Measurements from ENCODE around the gene SOD1. TPM values are rescaled to one million over a fixed set of nuclear protein-coding genes. Genes with fewer than 3 reads are reported as not detected.

The SOD1 gene
- total and polyA plus RNA-seq, 2 of the 8 experiments (the other 6 are each of a cell fraction or from before 2014, with no cell fraction given), result 192 to 226 TPM

- no peaks in the 10 kb centered on the region for H3K79me1 ChIP-seq (ENCODE audit: low read depth, low read length)
- H3K4me2 ChIP-seq (ENCODE audit: insufficient read depth in 1 of 2, low read depth in 2 of 2, low read length in 2 of 2), result no peak overlapping the region
- no peak overlapping the region for H3K4me3 ChIP-seq (ENCODE audit: extremely low read depth in 1 of 4, insufficient read depth in 2 of 4, low read depth in 3 of 4, low read length in 4 of 4)
- no peaks in the 10 kb centered on the region for H3K27me3 ChIP-seq (replicated peaks in 1 of 4; ENCODE audit: control insufficient read depth in 3 of 4, extremely low read depth in 1 of 4, insufficient read depth in 3 of 4, low read length in 3 of 4)
- no peaks in the 10 kb centered on the region for H4K20me1 ChIP-seq (replicated peaks in 1 of 2; ENCODE audit: control insufficient read depth in 1 of 2, insufficient read depth in 2 of 2, low read length in 2 of 2)
- H4K8ac ChIP-seq (ENCODE audit: extremely low read depth, insufficient read depth, low read length), result no peak overlapping the region
- WGBS, 2 experiments (ENCODE audit: extremely low coverage in 1 of 2, insufficient coverage in 1 of 2, insufficient read length in 1 of 2, insufficient replicate concordance in 2 of 2, low coverage in 1 of 2, low lambda C conversion rate in 2 of 2, missing lambda C conversion rate in 1 of 2), result 92% methylated on average over 8 of the region's 8 CpGs; no CpG with 5 or more reads in 1 of the 2 experiments
- DNase-seq (ENCODE audit: low read depth in 1 of 2, low spot score in 2 of 2) (no peak), FAIRE-seq (no peak)
- H2BK12ac ChIP-seq (ENCODE audit: low read depth, low read length), result no peak overlapping the region
- no peak overlapping the region for H3K27ac ChIP-seq (ENCODE audit: low read depth, low read length)
- H3K23ac ChIP-seq (ENCODE audit: insufficient read length), result no peak overlapping the region
- no peak overlapping the region for H4K5ac ChIP-seq (ENCODE audit: insufficient read length, low read depth, low read length)
- no peak overlapping the region for H4K91ac ChIP-seq (replicated peaks; ENCODE audit: insufficient read length, low read length)
- H2BK15ac ChIP-seq (ENCODE audit: low read length), result no peak overlapping the region
- H3K56ac ChIP-seq (replicated peaks; ENCODE audit: insufficient read length, low read depth, low read length), result no peak overlapping the region
- no peaks in the 10 kb centered on the region for H3K23me2 ChIP-seq (ENCODE audit: low read depth, low read length)
- H3K79me2 ChIP-seq (ENCODE audit: control insufficient read depth in 1 of 2, insufficient read depth in 2 of 2, low read length in 2 of 2), result no peaks in the 10 kb centered on the region
- H3K4me1 ChIP-seq (replicated peaks in 1 of 4; ENCODE audit: control insufficient read depth in 3 of 4, insufficient read depth in 4 of 4, low read length in 3 of 4), result no peaks in the 10 kb centered on the region
- H3K9me3 ChIP-seq (ENCODE audit: insufficient read depth in 2 of 2, low read depth in 1 of 2, low read length in 1 of 2), result no peaks in the 10 kb centered on the region
- H2AK5ac ChIP-seq (ENCODE audit: low read depth, low read length), result no peak overlapping the region
- no peak overlapping the region for H3K18ac ChIP-seq (ENCODE audit: extremely low read depth, low read length)
- CTCF ChIA-PET (ENCODE audit: partially characterized antibody), result interaction anchor here (1.0 to 1.3 kb wide), 2 partner anchors 49 to 507 kb away, joined by 3 to 4 read pairs; no protein-coding TSS in a partner anchor
- H3K14ac ChIP-seq (ENCODE audit: insufficient read length), result no peak overlapping the region
- no peak overlapping the region for H3K9ac ChIP-seq (replicated peaks in 1 of 4; ENCODE audit: extremely low read depth in 1 of 4, low read depth in 3 of 4, low read length in 3 of 4)
- H2AFZ ChIP-seq (ENCODE audit: low read length), result no peak overlapping the region
- no peak overlapping the region for H3K4ac ChIP-seq (replicated peaks; ENCODE audit: insufficient read length, low read depth, low read length)
- POLR2A ChIA-PET (ENCODE audit: partially characterized antibody), result no interaction called here
- H2BK5ac ChIP-seq (ENCODE audit: low read depth, low read length), result no peak overlapping the region
- no peaks in the 10 kb centered on the region for H3K36me3 ChIP-seq (ENCODE audit: control insufficient read depth in 2 of 4, insufficient read depth in 4 of 4, low read length in 3 of 4)
- H2BK120ac ChIP-seq (replicated peaks; ENCODE audit: low read depth, low read length), result no peak overlapping the region
- H2BK20ac ChIP-seq (ENCODE audit: low read length), result no peak overlapping the region
- TF ChIP-seq HDAC6 (IDR thresholded peaks at IDR 0.05; ENCODE audit: low read depth, low read length) (no peak), POLR2A (IDR thresholded peaks at IDR 0.05; ENCODE audit: control extremely low read depth in 1 of 2, low read depth in 2 of 2, low read length in 2 of 2) (no peak), BRCA1 (IDR thresholded peaks at IDR 0.05; ENCODE audit: low read depth, low read length) (no peak), CHD1 (IDR thresholded peaks at IDR 0.05; ENCODE audit: low read depth, low read length) (no peak), RBBP5 (IDR thresholded peaks at IDR 0.05; ENCODE audit: borderline replicate concordance, low read depth, low read length) (no peak), TCF12 (IDR thresholded peaks at IDR 0.05; ENCODE audit: low read depth, low read length) (no peak), CREB1 (IDR thresholded peaks at IDR 0.05) (no peak), KDM4A (IDR thresholded peaks at IDR 0.05; ENCODE audit: low read depth, low read length, severe bottlenecking) (no peak), PHF8 (conservative IDR thresholded peaks at IDR 0.05; ENCODE audit: low read depth, low read length) (no peak), TEAD4 (IDR thresholded peaks at IDR 0.05; ENCODE audit: low read depth, low read length) (no peak), ATF3 (IDR thresholded peaks at IDR 0.05; ENCODE audit: insufficient read depth, low read depth, low read length) (no peak), POLR2AphosphoS5 (IDR thresholded peaks at IDR 0.05; ENCODE audit: low read depth, low read length) (no peak), ASH2L (IDR thresholded peaks at IDR 0.05; ENCODE audit: low read length) (no peak)
Observed at GRCh38 chr21:31629972-31630711, 29.4 kb upstream of the SOD1 start.
